SJCRH30 (cell line): ENCODE results near the gene CMTM7. TPM values are rescaled to one million over a fixed set of nuclear protein-coding genes. Genes with fewer than 3 reads are reported as not detected.
A peak's percentile ranks its signal among the peaks of the same experiment; 100 is the strongest.
"Not testable (repeated sequence)": the region's sequence is repeated elsewhere in the genome, so short reads cannot be mapped to it uniquely, and the experiment has no call there.

Experiments
- DNase-seq, 2 experiments: peaks; one replicate each; pipeline ENCODE4 v3.0.0-alpha.2; 2015 to 2020
- H3K27ac ChIP-seq: fragments of 250-450 bp; sonication (Bioruptor Pico); 2 replicates; pipeline ENCODE4 v1.5.1; 2020; ENCODE audit warnings: mild to moderate bottlenecking, moderate library complexity
- H3K27me3 ChIP-seq: fragments of 250-450 bp; sonication (Bioruptor Pico); 2 replicates; pipeline ENCODE4 v1.5.1; 2020; ENCODE audit warnings: mild to moderate bottlenecking, moderate library complexity
- H3K36me3 ChIP-seq: fragments of 250-450 bp; sonication (Bioruptor Pico); 2 replicates; pipeline ENCODE4 v1.5.1; 2020; ENCODE audit warnings: mild to moderate bottlenecking, moderate library complexity
- H3K4me1 ChIP-seq: fragments of 250-450 bp; sonication (Bioruptor Pico); 2 replicates; pipeline ENCODE4 v1.5.1; 2020; ENCODE audit warnings: mild to moderate bottlenecking, moderate library complexity
- H3K4me3 ChIP-seq: fragments of 250-450 bp; sonication (Bioruptor Pico); 2 replicates; pipeline ENCODE4 v1.5.1; 2020; ENCODE audit warnings: mild to moderate bottlenecking, moderate library complexity
- H3K9me3 ChIP-seq: fragments of 250-450 bp; sonication (Bioruptor Pico); replicated peaks from 2 replicates; pipeline ENCODE4 v1.5.1; 2020; ENCODE audit warnings: mild to moderate bottlenecking, moderate library complexity
- total RNA-seq: library from RNA; depleted of rRNA; stranded (reverse); fragments of >200 nt; shearing (Covaris generic); gene quantifications from 2 replicates; pipeline ENCODE4 v1.2.3, GENCODE V29; 2014

The CMTM7 gene
- total RNA-seq, 1 experiment from 2014 or later = 16.3 TPM

- no peaks in the 10 kb centered on the region for H3K27me3 ChIP-seq
- peak in 1 of 2 experiments; percentile 9 for DNase-seq
- no peaks in the 10 kb centered on the region for H3K4me1 ChIP-seq
- no peaks in the 10 kb centered on the region for H3K9me3 ChIP-seq
- no peak overlapping the region for H3K4me3 ChIP-seq
- H3K27ac ChIP-seq = no peak overlapping the region
- no peaks in the 10 kb centered on the region for H3K36me3 ChIP-seq
Measured at GRCh38 chr3:32373844-32374243, 17.8 kb upstream of the CMTM7 start.

DNA sequence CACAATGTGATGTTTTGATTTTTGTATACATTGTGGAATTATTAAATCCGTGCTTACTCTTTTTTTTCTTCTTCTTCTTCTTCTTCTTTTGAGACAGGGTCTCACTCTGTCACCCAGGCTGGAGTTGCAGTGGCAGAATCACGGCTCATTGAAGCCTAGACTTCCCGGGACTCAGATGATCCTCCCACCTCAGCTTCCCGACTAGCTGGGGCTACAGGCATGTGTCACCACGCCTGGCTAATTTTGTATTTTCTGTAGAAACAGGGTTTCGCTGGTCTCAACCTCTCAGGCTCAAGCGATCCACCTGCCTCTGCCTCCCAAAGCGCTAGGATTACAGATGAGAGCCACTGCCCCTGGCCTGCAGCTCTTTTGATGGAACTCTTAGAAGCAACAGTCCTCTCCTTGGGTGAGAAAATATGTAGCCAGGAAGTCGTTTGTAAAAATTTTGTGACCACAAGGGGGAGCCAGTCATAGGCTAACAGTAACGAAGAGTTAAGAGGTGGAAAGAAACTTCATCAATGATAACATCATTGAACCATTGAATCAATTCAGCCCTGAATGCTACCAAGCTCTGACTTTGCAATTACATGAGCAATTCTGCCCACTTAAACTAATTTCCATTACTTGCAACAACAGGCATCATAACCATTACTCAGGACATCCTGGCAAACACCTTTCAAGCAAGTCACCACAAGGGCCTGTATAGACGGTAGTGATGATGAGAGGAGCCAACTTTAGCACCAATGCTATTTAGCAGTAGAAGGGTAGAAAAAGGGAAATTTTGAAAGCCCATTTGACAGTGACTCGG is 16.7 kb upstream of the CMTM7 start:
- no peaks in the 10 kb centered on the region for H3K36me3 ChIP-seq
- DNase-seq = peak; percentile 37 to 75
- no peaks in the 10 kb centered on the region for H3K9me3 ChIP-seq
- no peaks in the 10 kb centered on the region for H3K27me3 ChIP-seq
- H3K4me1 ChIP-seq = no peaks in the 10 kb centered on the region
- H3K27ac ChIP-seq = no peak overlapping the region
- H3K4me3 ChIP-seq = no peak overlapping the region

DNA sequence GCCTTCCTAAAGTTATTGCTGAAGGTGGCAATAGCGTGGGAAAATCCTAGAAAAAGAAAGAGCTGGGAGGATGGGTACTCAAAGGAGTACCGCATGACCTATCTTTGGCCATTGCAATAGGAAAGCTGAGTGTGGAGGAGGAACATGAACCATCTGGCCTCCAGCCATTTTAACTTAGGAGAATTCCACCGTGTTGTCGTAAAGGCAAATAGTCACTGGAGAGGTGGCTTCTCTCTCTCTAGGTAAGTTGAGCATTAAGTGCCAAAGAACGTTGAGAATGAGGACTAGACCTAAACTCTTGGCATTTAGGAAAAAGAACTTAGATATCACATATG is 16.1 kb upstream of the CMTM7 start:
- H3K4me1 ChIP-seq = no peaks in the 10 kb centered on the region
- H3K4me3 ChIP-seq = no peak overlapping the region
- H3K36me3 ChIP-seq = no peaks in the 10 kb centered on the region
- H3K27me3 ChIP-seq = no peaks in the 10 kb centered on the region
- H3K9me3 ChIP-seq = no peaks in the 10 kb centered on the region
- H3K27ac ChIP-seq = no peak overlapping the region
- no peak for DNase-seq

- DNase-seq = no peak
- Histone ChIP-seq H3K4me1 (no peaks in the 10 kb centered on the region), H3K27me3 (no peaks in the 10 kb centered on the region), H3K4me3 (no peak overlapping the region), H3K9me3 (no peaks in the 10 kb centered on the region), H3K36me3 (no peaks in the 10 kb centered on the region), H3K27ac (no peak overlapping the region)
Measured at GRCh38 chr3:32376115-32376514, 15.5 kb upstream of the CMTM7 start.

DNA sequence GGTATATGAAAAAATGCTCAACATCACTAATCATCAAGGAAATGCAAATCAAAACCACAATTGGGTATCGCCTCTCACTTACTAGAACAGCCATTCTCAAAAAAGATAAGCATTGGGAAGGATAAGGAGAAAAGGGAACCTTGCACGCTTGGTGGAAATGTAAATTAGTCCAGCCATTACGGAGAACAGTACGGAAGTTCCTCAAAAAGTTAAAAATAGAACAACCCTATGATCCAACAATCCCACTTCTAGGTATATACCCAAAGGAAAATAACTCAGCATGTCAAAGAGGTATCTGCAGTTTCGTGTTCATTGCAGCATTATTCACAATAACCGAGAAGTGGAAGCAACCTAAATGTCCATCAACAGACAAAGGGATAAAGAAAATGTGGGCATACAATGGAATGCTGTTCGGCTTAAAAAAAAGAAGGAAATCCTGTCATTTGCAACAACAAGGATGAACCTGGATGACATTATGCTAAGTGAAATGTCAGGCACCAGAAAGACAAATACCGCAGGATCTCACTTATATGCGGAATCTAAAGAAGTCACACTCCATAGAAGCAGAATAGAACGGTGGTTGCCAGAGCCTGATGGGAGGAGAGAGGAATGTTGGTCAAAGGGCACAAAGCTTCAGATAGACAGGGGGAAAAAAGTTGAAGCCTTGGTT is 11.7 kb upstream of the CMTM7 start:
- no peaks in the 10 kb centered on the region for H3K36me3 ChIP-seq
- H3K9me3 ChIP-seq = no peaks in the 10 kb centered on the region
- no peak overlapping the region for H3K4me3 ChIP-seq
- DNase-seq = no peak
- no peak overlapping the region for H3K27ac ChIP-seq
- no peaks in the 10 kb centered on the region for H3K27me3 ChIP-seq
- no peaks in the 10 kb centered on the region for H3K4me1 ChIP-seq

DNA sequence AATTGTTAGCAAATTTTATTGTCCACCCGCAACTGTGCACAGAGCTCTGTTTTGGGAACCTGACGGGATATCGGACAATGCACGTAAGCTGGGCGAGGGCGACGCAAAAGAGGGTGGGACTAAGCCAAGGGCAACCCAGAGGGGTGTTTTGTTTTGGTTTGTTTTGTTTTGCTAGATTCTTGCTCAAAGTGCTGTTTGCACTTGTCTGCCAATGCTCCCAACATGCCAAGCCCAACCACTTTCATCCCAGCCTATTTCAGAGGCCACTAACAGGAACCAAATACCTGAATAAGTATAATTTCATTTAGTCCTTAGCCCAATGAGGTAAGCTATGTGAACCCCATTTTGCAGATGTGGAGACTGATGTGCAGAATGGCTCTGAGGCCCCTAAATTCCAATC is 9.7 kb upstream of the CMTM7 start:
- H3K27ac ChIP-seq = no peak overlapping the region
- no peaks in the 10 kb centered on the region for H3K4me1 ChIP-seq
- no peaks in the 10 kb centered on the region for H3K27me3 ChIP-seq
- H3K36me3 ChIP-seq = no peaks in the 10 kb centered on the region
- H3K4me3 ChIP-seq = no peak overlapping the region
- DNase-seq = no peak
- no peaks in the 10 kb centered on the region for H3K9me3 ChIP-seq

DNA sequence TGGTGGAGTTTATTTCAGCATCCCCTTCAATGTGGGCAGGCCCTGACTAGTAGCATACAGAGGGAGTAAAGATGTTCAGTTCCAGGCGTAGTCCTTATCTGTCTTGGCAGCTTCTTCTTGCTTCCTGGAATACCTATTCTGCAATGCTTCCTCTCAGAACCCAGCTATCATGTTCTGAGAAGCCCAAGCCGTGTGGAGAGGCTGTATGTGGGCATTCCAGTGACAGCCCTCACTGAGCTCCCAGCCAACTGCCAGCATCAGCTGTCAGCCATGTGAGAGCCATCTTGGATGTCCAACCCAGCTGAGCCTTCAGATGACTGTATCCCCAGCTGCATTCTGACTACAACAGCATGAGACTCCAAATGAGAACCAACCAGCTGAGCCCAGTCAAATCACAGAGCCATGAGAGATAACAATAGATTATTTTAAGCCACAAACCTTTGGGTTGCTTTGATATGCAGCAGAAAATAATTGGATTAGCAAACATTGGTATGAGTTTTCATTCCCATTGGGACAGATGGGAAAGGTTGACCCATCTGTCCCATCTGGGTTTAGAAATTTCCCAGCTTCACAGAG is 8.4 kb upstream of the CMTM7 start:
- H3K36me3 ChIP-seq = no peaks in the 10 kb centered on the region
- H3K4me1 ChIP-seq = no peaks in the 10 kb centered on the region
- no peak for DNase-seq
- H3K9me3 ChIP-seq = no peaks in the 10 kb centered on the region
- no peak overlapping the region for H3K27ac ChIP-seq
- no peak overlapping the region for H3K4me3 ChIP-seq
- no peaks in the 10 kb centered on the region for H3K27me3 ChIP-seq

- no peak overlapping the region for H3K4me3 ChIP-seq
- no peaks in the 10 kb centered on the region for H3K36me3 ChIP-seq
- no peaks in the 10 kb centered on the region for H3K27me3 ChIP-seq
- no peak overlapping the region for H3K27ac ChIP-seq
- no peaks in the 10 kb centered on the region for H3K4me1 ChIP-seq
- DNase-seq = peak; percentile 23 to 36
- H3K9me3 ChIP-seq = no peaks in the 10 kb centered on the region
Measured at GRCh38 chr3:32384938-32385337, 6.7 kb upstream of the CMTM7 start.

DNA sequence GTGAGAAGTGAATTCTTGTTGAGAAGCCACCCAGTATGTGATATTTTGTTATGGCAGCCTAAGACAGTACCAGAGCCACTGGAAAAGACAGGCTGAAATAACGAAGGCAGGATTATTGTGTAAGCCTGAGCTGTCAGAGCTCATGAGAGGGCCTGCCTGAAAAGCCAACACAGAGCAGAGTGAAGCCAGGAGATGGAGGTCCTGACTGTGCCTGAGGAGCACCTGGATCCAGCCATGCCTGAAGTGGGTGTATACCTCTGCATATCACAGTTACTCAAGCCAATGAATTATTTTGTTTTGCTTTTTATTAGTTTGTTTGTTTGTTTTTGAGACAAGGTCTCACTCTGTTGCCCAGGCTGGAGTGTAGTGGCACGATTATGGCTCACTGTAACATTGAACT is 4.1 kb upstream of the CMTM7 start:
- Histone ChIP-seq H3K4me1 (no peaks in the 10 kb centered on the region), H3K4me3 (no peak overlapping the region), H3K36me3 (no peaks in the 10 kb centered on the region), H3K27me3 (no peaks in the 10 kb centered on the region), H3K9me3 (no peaks in the 10 kb centered on the region), H3K27ac (no peak overlapping the region)
- no peak for DNase-seq

GRCh38 chr3:32389577-32389976 is 2.1 kb upstream of the CMTM7 start:
- H3K36me3 ChIP-seq, DNase-seq, H3K9me3 ChIP-seq, H3K27ac ChIP-seq, H3K27me3 ChIP-seq, H3K4me3 ChIP-seq, H3K4me1 ChIP-seq: not testable (repeated sequence)

DNA sequence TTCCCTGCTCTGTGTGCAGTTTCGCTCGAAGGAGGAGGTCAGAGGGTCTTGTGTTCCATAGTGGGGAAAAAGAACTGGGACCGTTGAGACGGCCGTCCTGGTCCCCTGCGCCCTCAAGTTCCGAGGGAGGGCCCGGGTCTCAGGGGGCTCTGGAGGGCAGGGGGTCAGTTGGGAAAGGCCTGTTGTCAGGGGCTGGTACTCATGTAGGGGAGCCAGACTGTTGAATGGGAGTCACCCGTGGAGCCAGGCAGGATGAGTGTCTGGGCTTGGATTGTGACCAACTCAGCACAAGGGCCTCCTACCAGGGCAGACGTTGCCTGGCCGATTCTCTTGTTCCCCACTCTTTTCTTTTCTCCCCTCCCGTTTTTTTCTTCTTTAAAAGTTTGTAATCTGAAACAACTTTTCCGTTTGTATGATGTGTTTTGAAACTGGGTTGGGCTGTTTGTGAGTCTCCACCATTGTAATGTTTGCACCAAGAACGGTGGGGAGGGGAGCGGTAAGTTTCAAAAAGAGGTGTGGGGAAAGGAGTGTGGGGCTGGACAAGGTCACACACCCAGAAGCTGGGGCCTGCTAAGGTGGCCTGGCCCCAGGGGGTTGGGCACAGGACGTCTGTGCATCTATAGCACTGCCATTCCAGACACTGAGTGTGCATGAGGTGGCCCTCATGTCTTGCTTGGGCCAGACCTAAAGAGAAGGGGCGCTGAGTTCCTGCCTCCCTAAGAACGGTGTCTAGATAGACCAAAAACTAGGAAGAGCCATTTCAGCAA is 1.1 kb downstream of the CMTM7 start:
- Histone ChIP-seq H3K4me3 (peak overlapping the region; percentile 84), H3K27me3 (no peaks in the 10 kb centered on the region), H3K4me1 (no peaks in the 10 kb centered on the region), H3K36me3 (no peaks in the 10 kb centered on the region), H3K9me3 (no peaks in the 10 kb centered on the region), H3K27ac (peak overlapping the region; percentile 74)
- peak; percentile 16 to 35 for DNase-seq

DNA sequence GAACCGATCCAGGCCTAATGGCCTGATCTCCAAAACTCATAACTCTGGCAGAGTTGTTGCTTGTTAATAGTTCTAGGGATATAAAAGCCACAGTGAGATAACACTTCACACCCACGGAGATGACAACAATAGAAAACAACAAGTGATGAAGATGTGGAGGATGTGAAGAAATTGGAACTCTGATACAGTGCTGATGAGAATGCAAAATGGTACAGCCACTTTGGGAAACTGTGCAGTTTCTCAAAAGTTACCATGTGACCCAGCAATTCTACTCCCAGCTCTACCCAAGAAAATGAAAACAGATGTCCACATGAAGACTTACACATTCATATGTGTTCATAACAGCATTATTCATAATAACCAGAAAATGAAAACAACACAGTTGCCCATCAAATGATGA is 3.8 kb downstream of the CMTM7 start:
- Histone ChIP-seq H3K9me3 (no peaks in the 10 kb centered on the region), H3K27ac (no peak overlapping the region)
- DNase-seq = no peak

GRCh38 chr3:32397941-32398340 is 6.3 kb downstream of the CMTM7 start:
- Histone ChIP-seq H3K27ac (no peak overlapping the region), H3K4me3 (no peak overlapping the region), H3K9me3 (no peaks in the 10 kb centered on the region), H3K36me3 (no peaks in the 10 kb centered on the region), H3K27me3 (no peaks in the 10 kb centered on the region), H3K4me1 (no peaks in the 10 kb centered on the region)
- no peak for DNase-seq

More for the DNA sequence above, 3.8 kb downstream of the CMTM7 start:
- Histone ChIP-seq H3K27me3 (no peaks in the 10 kb centered on the region), H3K4me1 (no peaks in the 10 kb centered on the region), H3K36me3 (no peaks in the 10 kb centered on the region), H3K4me3 (no peak overlapping the region)

GRCh38 chr3:32398531-32398930 is 6.9 kb downstream of the CMTM7 start:
- no peak overlapping the region for H3K4me3 ChIP-seq
- no peaks in the 10 kb centered on the region for H3K27me3 ChIP-seq
- H3K9me3 ChIP-seq = no peaks in the 10 kb centered on the region
- H3K4me1 ChIP-seq = no peaks in the 10 kb centered on the region; the same call in 1 of the 2 replicates
- no peak overlapping the region for H3K27ac ChIP-seq
- DNase-seq = no peak
- no peaks in the 10 kb centered on the region for H3K36me3 ChIP-seq
